Activated CD8-positive, alpha-beta T cell treated with anti-CD3 and anti-CD28 coated beads for 36 hours (primary cell): ENCODE measurements around the gene NDUFV1. TPM values are rescaled to one million over a fixed set of nuclear protein-coding genes. Genes with fewer than 3 reads are reported as not detected.
"Not testable (repeated sequence)": the region's sequence is repeated elsewhere in the genome, so short reads cannot be mapped to it uniquely, and the experiment has no call there.

Experiments used
- ATAC-seq: fragments of 200-7000 bp; cut with Tn5 transposase; one replicate; pipeline ENCODE4 v1.10.0; 2021; ENCODE audit warnings: mild to moderate bottlenecking, moderate library complexity
- CTCF ChIA-PET: fragments of 350-600 bp; sonication (Branson Sonifier 250); formaldehyde crosslinking; loops from one replicate; lab custom pipeline; 2021; ENCODE audit warnings: antibody characterized with exemption; lab: Charles Lee
- POLR2A ChIA-PET: fragments of 350-600 bp; sonication (Branson Sonifier 250); formaldehyde crosslinking; loops from one replicate; lab custom pipeline; 2021; ENCODE audit warnings: antibody characterized with exemption; lab: Charles Lee
- DNase-seq: peaks from one replicate; pipeline ENCODE4 v3.0.0-alpha.2; 2020
- H3K27ac Mint-ChIP-seq: one replicate; pipeline ENCODE4 v1.8.0; 2021; ENCODE audit warnings: mild to moderate bottlenecking, mixed read lengths
- H3K27me3 Mint-ChIP-seq: one replicate; pipeline ENCODE4 v1.8.0; 2021; ENCODE audit warnings: mixed read lengths
- H3K36me3 Mint-ChIP-seq: one replicate; pipeline ENCODE4 v1.8.0; 2021; ENCODE audit warnings: low read depth, mixed read lengths
- H3K4me1 Mint-ChIP-seq: one replicate; pipeline ENCODE4 v1.8.0; 2021; ENCODE audit warnings: low read depth, mixed read lengths
- H3K4me3 Mint-ChIP-seq: one replicate; pipeline ENCODE4 v1.8.0; 2021; ENCODE audit warnings: mild to moderate bottlenecking, moderate library complexity, mixed read lengths
- H3K9me3 Mint-ChIP-seq: one replicate; pipeline ENCODE4 v1.8.0; 2021; ENCODE audit warnings: mixed read lengths
- intact Hi-C: fragments of 100-400 bp; cut with micrococcal nuclease; formaldehyde crosslinking; loops from one replicate; pipeline ENCODE4 v1.10.0; 2022
- total RNA-seq, 2 experiments: library from RNA; stranded (reverse); gene quantifications; one replicate each; pipeline ENCODE4 v1.2.3, GENCODE V29; 2021
- TF ChIP-seq, protein P1 (sequence below): fragments of 200-600 bp; IDR thresholded peaks from one replicate; pipeline ENCODE4 v1.8.0; 2022; ENCODE audit warnings: antibody characterized with exemption, mild to moderate bottlenecking

The NDUFV1 gene
- total RNA-seq, 2 experiments from 2014 or later = 315 to 317 TPM

- DNase-seq (no peak), ATAC-seq (no peak)
- Mint-ChIP-seq H3K9me3 (no peaks in the 10 kb centered on the region), H3K36me3 (no peaks in the 10 kb centered on the region), H3K4me1 (peaks cover 7% of the 10 kb centered on the region), H3K4me3 (no peak overlapping the region), H3K27me3 (no peaks in the 10 kb centered on the region), H3K27ac (no peak overlapping the region)
- intact Hi-C loops = no loop called here
- ChIA-PET POLR2A (interaction anchor here (1.2 kb wide), 1 partner anchor 13 kb away, joined by 3 read pairs; no protein-coding TSS in a partner anchor), CTCF (interaction anchor here (0.7 to 8.6 kb wide), 2 partner anchors 14 to 26 kb away, joined by 3 to 127 read pairs; partner anchors contain the start of gene ACY3)
- TF ChIP-seq, protein P1, sequence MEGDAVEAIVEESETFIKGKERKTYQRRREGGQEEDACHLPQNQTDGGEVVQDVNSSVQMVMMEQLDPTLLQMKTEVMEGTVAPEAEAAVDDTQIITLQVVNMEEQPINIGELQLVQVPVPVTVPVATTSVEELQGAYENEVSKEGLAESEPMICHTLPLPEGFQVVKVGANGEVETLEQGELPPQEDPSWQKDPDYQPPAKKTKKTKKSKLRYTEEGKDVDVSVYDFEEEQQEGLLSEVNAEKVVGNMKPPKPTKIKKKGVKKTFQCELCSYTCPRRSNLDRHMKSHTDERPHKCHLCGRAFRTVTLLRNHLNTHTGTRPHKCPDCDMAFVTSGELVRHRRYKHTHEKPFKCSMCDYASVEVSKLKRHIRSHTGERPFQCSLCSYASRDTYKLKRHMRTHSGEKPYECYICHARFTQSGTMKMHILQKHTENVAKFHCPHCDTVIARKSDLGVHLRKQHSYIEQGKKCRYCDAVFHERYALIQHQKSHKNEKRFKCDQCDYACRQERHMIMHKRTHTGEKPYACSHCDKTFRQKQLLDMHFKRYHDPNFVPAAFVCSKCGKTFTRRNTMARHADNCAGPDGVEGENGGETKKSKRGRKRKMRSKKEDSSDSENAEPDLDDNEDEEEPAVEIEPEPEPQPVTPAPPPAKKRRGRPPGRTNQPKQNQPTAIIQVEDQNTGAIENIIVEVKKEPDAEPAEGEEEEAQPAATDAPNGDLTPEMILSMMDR = no peak
Observed at GRCh38 chr11:67633758-67634365, 27.1 kb downstream of the NDUFV1 start.

GRCh38 chr11:67634366-67635230 is 27.9 kb downstream of the NDUFV1 start:
- Mint-ChIP-seq H3K27ac (no peak overlapping the region), H3K4me1 (peaks cover 7% of the 10 kb centered on the region), H3K9me3 (no peaks in the 10 kb centered on the region), H3K4me3 (no peak overlapping the region), H3K36me3 (no peaks in the 10 kb centered on the region), H3K27me3 (no peaks in the 10 kb centered on the region)
- ATAC-seq = no peak
- POLR2A ChIA-PET = interaction anchor here (0.9 to 1.3 kb wide), 4 partner anchors 12 to 52 kb away, joined by 3 to 4 read pairs (median 3); no protein-coding TSS in a partner anchor
- CTCF ChIA-PET = interaction anchor here (0.7 to 8.6 kb wide), 2 partner anchors 13 to 25 kb away, joined by 3 to 127 read pairs; partner anchors contain the start of gene ACY3
- TF ChIP-seq, protein P1 = no peak
- no peak for DNase-seq
- intact Hi-C loops = no loop called here

- Mint-ChIP-seq H3K27ac (no peak overlapping the region), H3K4me1 (peaks cover 8% of the 10 kb centered on the region), H3K9me3 (no peaks in the 10 kb centered on the region), H3K27me3 (no peaks in the 10 kb centered on the region), H3K4me3 (no peak overlapping the region), H3K36me3 (no peaks in the 10 kb centered on the region)
- ATAC-seq (no peak), DNase-seq (no peak)
- ChIA-PET POLR2A (interaction anchor here (0.9 to 1.3 kb wide), 4 partner anchors 11 to 52 kb away, joined by 3 to 4 read pairs (median 3); no protein-coding TSS in a partner anchor), CTCF (no interaction called here)
- intact Hi-C loops = no loop called here
- TF ChIP-seq, protein P1 = no peak
Observed at GRCh38 chr11:67635231-67635521, 28.4 kb downstream of the NDUFV1 start.

DNA sequence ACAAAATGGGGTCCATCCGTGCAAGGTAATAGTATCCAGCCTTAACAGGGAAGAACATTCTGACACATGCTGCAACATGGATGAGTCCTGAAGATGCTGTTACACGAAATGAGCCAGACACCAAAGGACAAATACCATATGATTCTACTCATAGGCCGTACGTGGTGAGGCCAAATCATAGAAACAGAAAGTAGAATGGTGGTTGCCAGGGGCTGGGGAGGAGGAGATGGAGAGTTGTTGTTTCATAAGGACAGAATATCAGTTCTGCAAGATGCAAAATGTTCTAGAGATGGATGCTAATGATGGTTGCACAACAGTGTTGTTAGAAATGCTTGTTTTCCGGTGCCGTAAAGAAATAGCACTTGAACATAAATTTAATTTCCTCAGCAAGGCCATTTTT is 30.2 kb downstream of the NDUFV1 start:
- Mint-ChIP-seq H3K4me1 (peaks cover 2% of the 10 kb centered on the region), H3K36me3 (no peaks in the 10 kb centered on the region), H3K27me3 (no peaks in the 10 kb centered on the region), H3K4me3 (no peak overlapping the region), H3K9me3 (no peaks in the 10 kb centered on the region), H3K27ac (no peak overlapping the region)
- CTCF ChIA-PET = interaction anchor here (1.4 to 3.4 kb wide), 3 partner anchors 12 to 22 kb away, joined by 3 to 9 read pairs (median 3); no protein-coding TSS in a partner anchor
- POLR2A ChIA-PET = no interaction called here
- DNase-seq (no peak), ATAC-seq (no peak)
- intact Hi-C loops = no loop called here
- TF ChIP-seq, protein P1 = no peak

GRCh38 chr11:67637441-67637840 is 30.7 kb downstream of the NDUFV1 start:
- POLR2A ChIA-PET = interaction anchor here (1.1 kb wide), 1 partner anchor 8 kb away, joined by 4 read pairs; the partner anchor contains the start of gene NUDT8
- CTCF ChIA-PET = interaction anchor here (1.4 to 3.4 kb wide), 3 partner anchors 11 to 23 kb away, joined by 3 to 9 read pairs (median 3); no protein-coding TSS in a partner anchor
- H3K27me3 Mint-ChIP-seq, H3K36me3 Mint-ChIP-seq, DNase-seq, H3K4me1 Mint-ChIP-seq, H3K27ac Mint-ChIP-seq, intact Hi-C loops, H3K9me3 Mint-ChIP-seq, ATAC-seq, H3K4me3 Mint-ChIP-seq: not testable (repeated sequence)
